ENCODE data around the gene PARVG. TPM values are rescaled to one million over a fixed set of nuclear protein-coding genes. Genes with fewer than 3 reads are reported as not detected.

Gene PARVG
- total RNA-seq, 1 donor from 2014 or later, result 65.9 TPM

DNA sequence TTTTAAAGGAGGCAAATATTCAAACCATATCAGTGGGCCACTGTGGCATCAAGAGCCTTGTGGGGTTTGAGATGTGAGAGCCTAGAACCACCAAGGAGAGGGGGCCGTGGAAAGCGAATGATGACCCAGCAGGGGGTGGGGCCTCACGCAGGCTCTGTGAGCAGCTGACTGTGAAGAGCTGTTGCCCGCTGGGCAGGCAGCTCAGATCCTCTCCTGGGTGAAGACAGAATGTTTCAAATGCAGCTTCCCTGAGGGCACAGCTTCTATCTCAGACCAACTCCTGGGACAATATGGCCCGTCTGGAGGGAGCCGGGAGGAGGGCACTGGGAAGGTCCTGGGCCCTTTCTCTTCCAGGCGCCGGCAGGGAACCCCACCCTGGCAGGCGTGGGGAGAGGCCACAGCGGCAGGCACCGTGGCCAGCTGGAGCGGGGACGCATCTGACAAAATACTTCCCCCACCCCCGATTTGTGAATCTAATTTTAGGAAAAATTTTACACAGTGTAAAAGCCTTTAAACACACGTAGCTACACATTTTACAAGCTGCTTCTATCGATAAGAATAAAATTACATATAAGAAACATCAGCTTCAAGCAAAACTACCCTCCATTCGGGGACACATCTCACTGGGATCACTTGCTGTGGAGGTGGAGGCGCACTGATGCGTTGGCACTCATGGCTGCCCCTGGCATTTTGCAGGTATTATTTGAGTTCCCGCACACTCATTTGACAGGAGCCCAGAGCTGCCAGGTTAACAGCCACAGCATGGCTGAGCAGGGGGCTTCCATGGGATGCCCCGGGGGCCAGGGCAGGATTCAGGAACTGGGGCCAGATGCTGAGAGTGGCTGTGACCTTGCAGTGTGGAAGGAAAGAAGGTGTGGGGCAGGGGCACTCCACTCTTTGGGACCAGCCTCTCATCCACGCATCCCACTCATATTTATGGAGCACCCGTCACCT is 40.3 kb downstream of the PARVG start:
- H3K27me3 ChIP-seq, result peaks cover 7% of the 10 kb centered on the region
- H3K27ac ChIP-seq, result no peak overlapping the region
- H3K4me3 ChIP-seq, result no peak overlapping the region
- ATAC-seq (no peak), DNase-seq (no peak)
- H3K4me1 ChIP-seq, result no peaks in the 10 kb centered on the region
- TF ChIP-seq, protein P1, sequence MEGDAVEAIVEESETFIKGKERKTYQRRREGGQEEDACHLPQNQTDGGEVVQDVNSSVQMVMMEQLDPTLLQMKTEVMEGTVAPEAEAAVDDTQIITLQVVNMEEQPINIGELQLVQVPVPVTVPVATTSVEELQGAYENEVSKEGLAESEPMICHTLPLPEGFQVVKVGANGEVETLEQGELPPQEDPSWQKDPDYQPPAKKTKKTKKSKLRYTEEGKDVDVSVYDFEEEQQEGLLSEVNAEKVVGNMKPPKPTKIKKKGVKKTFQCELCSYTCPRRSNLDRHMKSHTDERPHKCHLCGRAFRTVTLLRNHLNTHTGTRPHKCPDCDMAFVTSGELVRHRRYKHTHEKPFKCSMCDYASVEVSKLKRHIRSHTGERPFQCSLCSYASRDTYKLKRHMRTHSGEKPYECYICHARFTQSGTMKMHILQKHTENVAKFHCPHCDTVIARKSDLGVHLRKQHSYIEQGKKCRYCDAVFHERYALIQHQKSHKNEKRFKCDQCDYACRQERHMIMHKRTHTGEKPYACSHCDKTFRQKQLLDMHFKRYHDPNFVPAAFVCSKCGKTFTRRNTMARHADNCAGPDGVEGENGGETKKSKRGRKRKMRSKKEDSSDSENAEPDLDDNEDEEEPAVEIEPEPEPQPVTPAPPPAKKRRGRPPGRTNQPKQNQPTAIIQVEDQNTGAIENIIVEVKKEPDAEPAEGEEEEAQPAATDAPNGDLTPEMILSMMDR (IDR thresholded peaks at IDR 0.05), result no peak
- H3K9me3 ChIP-seq, result no peaks in the 10 kb centered on the region
- intact Hi-C loops (cut with DNase I), result no loop called here
- H3K36me3 ChIP-seq, result no peaks in the 10 kb centered on the region

DNA sequence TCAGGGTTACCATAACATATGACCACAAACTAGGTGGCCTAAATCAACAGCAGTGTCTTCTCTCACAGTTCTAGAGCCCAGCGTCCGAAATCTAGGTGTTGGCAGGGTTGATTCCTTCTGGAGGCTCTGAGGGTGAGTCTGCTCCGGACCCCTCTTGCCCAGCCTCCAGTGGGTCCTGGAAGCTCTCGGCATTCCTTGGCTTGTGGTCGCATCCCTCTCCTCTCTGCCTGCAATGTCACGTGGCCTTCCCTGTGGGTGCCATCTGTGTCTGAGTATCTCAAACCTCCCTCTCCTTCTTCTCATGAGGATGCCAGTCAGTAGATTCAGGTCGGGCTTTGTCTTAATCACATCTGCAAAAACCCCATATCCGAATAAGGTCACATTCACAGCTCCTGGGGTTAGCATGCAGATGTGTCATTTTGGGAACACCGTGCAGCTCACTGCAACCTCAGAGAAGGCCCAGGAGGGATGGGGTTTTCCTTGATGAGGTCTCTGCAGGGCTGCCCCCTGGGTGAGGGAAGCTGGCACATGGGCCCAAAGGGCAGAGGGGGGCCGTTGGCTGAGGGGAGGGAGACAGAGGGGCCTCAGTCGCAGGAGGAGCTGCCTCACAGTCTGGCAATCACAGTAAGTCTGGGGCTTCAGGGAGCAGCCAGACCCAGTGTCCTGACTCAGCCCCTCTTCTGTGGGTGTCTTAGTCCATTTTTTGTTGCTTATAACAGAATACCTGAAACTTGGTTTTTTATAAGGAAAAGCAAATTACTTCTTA is 41.2 kb downstream of the PARVG start:
- no peaks in the 10 kb centered on the region for H3K36me3 ChIP-seq
- no peak overlapping the region for H3K4me3 ChIP-seq
- TF ChIP-seq, protein P1 (IDR thresholded peaks at IDR 0.05), result no peak
- peaks cover 16% of the 10 kb centered on the region for H3K27me3 ChIP-seq
- H3K4me1 ChIP-seq, result no peaks in the 10 kb centered on the region
- ATAC-seq, result no peak
- DNase-seq, result no peak
- H3K9me3 ChIP-seq, result no peaks in the 10 kb centered on the region
- intact Hi-C loops (cut with DNase I), result no loop called here
- H3K27ac ChIP-seq, result no peak overlapping the region

DNA sequence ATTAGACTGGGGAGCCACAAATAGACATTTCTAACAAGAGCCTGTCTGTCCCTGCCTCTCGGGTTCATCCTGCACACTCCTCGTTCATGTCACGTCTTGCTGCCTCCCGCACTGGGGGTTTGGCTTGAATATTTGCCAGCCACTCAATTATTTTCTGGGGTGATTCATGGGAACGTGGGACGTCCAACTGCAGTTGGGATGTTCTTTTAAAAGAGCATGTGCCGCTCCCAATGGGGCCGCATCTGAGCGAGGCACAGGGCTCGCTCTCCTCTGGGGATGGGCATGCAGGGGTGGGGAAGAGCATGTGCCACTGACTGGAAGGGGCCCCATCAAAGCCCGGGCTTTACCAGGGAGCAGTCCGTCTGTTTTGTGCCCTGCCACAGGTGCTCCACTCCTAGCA is 43.4 kb downstream of the PARVG start:
- H3K27me3 ChIP-seq, result peaks cover 16% of the 10 kb centered on the region
- no peak for DNase-seq
- intact Hi-C loops (cut with DNase I), result no loop called here

DNA sequence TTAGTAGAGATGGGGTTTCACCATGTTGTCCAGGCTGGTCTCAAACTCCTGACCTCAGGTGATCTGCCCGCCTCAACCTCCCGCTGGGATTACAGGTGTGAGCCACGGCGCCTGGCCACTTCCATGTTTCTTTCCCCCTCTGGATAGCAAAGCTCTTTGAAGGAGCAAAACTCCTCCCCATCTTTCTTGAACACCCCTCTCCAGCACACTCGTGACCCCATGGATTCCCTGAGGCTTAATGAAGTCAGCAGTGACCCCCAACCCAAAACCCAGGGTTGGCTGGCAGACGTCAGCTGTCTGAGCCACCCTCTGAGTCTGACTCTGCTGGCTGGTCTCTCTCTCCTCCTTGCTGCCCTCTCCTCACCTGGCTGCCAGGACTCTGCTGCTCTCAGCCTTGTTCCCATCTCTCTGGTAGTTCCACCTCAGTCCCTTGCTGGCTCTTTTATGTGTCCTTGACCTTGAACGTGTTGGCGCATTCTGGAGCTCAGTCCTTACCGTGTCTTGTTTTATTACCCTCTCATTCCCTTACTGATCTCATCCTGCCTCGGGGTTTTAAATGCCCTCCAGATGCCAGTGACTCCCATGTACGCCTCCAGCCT is 44.5 kb downstream of the PARVG start:
- Histone ChIP-seq H3K27me3 (peaks cover 16% of the 10 kb centered on the region), H3K4me3 (no peak overlapping the region), H3K9me3 (no peaks in the 10 kb centered on the region), H3K4me1 (no peaks in the 10 kb centered on the region), H3K27ac (no peak overlapping the region), H3K36me3 (no peaks in the 10 kb centered on the region)
- no peak for DNase-seq
- ATAC-seq, result no peak
- TF ChIP-seq, protein P1 (IDR thresholded peaks at IDR 0.05), result no peak
- intact Hi-C loops (cut with DNase I), result no loop called here

More for the DNA sequence above, 43.4 kb downstream of the PARVG start:
- Histone ChIP-seq H3K4me3 (no peak overlapping the region), H3K4me1 (no peaks in the 10 kb centered on the region), H3K27ac (no peak overlapping the region), H3K9me3 (no peaks in the 10 kb centered on the region), H3K36me3 (no peaks in the 10 kb centered on the region)
- no peak for ATAC-seq
- TF ChIP-seq, protein P1 (IDR thresholded peaks at IDR 0.05), result no peak

DNA sequence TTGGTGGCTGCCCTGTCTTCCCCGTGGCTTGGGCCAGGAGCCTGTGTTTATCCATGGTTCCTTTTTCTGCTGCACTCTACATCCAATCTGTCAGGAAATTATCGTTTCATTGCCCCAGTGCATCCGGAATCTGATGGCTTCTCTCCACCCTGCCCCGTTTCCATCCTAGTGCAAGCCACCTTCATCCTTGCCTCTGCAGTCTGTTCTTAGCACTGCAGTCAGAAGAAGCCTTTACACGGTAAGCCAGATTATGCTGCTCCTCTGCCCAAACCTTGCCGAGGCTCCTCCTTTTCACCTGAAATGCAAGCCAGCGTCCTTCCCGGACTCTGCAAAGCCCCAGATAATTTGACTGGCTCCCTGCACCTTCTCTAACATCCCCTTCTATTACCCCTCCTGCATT is 45.1 kb downstream of the PARVG start:
- Histone ChIP-seq H3K9me3 (no peaks in the 10 kb centered on the region), H3K4me1 (no peaks in the 10 kb centered on the region), H3K36me3 (no peaks in the 10 kb centered on the region), H3K27me3 (peaks cover 16% of the 10 kb centered on the region), H3K4me3 (no peak overlapping the region), H3K27ac (no peak overlapping the region)
- intact Hi-C loops (cut with DNase I), result no loop called here
- TF ChIP-seq, protein P1 (IDR thresholded peaks at IDR 0.05), result no peak
- ATAC-seq, result no peak
- no peak for DNase-seq

Data from upper lobe of right lung (tissue), 1 donor.